Measurements from ENCODE around the gene RYR3.

DNA sequence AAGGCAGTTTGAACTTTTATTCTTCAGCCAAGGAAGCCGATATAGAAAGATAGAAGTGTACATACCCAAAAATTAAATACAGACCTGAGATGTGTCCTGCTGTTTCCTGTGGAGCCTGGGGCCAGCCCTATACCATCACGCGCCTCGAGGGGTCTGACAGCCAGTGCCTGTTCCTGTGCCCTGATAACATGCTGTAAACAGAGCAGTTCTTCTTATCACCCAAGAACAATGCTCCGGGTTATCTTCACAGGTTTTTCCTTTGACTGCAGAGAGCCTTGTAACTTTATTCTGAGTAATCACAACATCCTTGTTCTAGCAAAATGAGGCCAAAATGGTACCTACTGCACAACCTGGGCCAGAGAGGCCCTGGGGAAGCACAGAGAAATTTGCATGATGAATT lies 367.8 kb downstream of the RYR3 start:
- TF ChIP-seq POLR2A (IDR thresholded peaks at IDR 0.05) = no peak
- TF ChIP-seq, protein P1, sequence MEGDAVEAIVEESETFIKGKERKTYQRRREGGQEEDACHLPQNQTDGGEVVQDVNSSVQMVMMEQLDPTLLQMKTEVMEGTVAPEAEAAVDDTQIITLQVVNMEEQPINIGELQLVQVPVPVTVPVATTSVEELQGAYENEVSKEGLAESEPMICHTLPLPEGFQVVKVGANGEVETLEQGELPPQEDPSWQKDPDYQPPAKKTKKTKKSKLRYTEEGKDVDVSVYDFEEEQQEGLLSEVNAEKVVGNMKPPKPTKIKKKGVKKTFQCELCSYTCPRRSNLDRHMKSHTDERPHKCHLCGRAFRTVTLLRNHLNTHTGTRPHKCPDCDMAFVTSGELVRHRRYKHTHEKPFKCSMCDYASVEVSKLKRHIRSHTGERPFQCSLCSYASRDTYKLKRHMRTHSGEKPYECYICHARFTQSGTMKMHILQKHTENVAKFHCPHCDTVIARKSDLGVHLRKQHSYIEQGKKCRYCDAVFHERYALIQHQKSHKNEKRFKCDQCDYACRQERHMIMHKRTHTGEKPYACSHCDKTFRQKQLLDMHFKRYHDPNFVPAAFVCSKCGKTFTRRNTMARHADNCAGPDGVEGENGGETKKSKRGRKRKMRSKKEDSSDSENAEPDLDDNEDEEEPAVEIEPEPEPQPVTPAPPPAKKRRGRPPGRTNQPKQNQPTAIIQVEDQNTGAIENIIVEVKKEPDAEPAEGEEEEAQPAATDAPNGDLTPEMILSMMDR (IDR thresholded peaks at IDR 0.05) = no peak

Measured in lower leg skin (tissue), 3 donors.